DMS 273 (cell line): ENCODE results near the gene GPS2.

ENCODE experiments used
- DNase-seq: peaks from one replicate; lab custom pipeline; 2025; ENCODE audit not compliant: unreplicated experiment; lab: John Stamatoyannopoulos, UW

The GPS2 gene

DNA sequence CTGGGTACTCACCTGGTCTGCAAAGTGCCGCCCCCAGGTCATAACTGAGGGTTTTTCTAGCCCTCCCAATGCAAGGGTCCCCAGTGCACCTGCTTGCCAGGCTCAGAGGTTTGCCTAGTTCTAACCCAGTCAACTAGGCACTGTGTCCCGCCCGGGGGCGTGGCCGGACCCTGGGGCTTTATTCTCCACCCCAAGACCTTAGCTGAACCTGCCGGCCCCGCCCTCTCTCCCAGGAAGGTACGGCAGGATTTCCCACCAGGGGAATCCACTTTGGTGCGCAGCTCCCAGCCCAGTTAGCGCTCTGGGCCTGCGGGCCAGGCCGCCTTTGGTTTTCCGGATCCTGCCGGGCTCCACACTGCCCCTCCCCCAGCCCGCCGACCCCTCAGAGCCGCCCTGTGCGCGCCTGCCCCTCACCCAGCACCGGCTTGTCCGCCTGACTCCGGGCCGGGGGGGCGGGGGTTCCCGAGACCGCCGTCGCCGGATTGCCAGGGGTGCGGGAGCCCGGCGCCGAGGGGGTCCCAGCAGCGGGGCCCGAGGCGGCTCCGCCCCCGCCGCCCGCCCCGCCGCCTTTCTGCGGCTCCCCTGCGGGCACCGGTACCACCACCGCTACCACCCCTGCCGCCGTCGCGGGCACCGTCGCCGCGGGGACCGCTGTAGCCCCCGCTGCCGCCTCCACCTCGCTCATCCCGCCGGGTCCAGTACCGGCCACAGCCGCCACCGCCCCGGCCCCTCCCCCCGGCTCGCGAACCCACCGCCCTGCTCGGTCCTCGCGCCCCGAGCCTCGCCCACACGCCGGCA lies 21.1 kb downstream of the GPS2 start:
- peak; percentile 41 for DNase-seq

DNA sequence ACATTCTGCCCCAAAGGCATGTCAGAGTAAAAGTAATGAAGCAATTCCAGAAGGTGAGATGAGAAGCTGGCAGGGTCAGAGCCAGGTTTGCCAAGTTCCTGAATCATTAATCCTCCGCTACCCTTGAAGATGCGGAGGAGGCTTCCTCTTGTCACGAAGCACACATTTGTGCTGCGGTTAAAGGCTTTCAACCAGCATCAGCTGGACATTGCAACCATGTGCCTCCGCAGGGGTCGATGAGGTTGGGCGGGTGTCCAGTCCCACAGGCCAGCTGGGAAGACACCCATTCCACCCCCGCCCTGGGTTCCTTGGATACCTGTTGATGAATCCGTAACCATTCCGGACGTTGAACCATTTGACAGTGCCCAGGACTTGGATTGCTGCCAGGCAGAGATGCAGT lies 22.0 kb downstream of the GPS2 start:
- peak; percentile 34 for DNase-seq

DNA sequence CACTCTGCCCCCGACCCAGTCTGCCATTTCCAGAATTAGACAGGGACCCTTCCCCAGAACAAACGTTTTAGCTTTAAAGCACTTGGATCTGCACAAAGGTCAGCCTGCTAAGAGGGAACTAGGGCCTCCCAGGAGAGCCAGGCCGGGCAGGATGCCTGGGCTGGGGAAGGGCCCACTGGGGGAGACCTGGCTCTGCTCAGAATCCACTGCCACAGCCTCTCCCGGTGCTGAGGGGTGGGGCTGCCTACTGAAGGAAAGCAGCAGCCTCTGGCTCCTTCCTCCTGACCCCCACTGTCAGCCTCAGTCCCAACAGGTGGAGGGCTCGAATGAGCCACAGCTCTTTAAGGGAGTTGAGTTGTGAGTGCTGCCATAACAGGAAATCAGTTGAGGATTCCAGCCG lies 22.4 kb downstream of the GPS2 start:
- DNase-seq = no peak

DNA sequence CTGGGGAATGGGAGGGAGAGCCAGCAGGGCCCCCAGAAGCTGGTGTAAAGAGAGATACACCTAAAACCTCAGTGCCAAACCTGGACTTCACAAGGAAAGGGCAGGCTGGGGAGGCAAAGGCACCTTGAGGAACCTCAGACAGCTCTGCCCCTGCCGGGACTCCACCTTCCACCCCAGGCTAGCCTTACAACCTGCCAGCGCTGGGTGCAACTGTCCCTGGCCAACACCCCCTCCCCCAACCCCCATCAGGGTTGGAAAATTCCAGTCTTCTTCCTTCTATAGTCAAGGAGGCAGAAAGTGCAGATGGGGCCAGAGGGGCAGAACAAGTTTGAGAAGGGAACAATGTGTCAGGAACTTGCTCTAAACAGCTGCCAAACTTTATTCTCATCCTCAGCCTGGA lies 23.0 kb downstream of the GPS2 start:
- no peak for DNase-seq

DNA sequence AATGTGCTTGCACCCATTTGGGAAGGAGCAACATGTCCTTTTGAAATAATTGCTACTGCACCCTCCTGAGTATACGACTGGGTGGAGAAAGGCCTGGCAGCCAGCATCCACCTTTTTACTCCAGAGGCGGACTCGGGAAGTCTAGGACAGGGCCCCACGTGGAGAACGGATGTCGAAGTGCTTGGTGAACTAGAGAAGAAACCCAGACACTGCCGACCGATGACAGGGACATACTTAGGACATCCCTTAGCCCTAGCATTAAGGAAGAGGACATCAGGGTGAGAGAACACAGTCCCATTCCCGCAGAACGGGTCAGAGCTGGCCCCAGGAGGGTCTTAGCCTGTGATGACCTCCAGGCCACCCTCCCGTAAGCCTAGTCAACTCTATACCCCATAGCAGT lies 24.5 kb downstream of the GPS2 start:
- DNase-seq = no peak

DNA sequence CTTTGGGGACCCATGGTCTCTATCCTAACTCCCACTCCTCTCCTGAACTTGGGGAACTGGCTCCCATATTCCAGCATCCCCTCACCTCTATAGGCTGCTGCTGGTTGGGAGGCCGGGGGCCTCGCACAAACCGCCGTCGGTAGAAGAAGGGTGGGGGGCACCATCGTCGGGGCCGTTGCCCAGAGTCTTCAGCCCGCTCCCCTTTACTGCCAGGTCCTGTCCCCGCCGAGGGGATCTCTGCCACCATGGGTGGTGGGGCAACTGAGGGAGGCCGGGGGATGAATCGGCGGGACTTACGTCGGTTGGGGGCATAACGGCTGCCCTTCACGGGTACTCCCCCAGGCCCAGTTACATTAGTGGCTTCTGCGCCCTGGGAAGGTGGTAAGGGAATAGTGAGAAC lies 25.0 kb downstream of the GPS2 start:
- DNase-seq = no peak

DNA sequence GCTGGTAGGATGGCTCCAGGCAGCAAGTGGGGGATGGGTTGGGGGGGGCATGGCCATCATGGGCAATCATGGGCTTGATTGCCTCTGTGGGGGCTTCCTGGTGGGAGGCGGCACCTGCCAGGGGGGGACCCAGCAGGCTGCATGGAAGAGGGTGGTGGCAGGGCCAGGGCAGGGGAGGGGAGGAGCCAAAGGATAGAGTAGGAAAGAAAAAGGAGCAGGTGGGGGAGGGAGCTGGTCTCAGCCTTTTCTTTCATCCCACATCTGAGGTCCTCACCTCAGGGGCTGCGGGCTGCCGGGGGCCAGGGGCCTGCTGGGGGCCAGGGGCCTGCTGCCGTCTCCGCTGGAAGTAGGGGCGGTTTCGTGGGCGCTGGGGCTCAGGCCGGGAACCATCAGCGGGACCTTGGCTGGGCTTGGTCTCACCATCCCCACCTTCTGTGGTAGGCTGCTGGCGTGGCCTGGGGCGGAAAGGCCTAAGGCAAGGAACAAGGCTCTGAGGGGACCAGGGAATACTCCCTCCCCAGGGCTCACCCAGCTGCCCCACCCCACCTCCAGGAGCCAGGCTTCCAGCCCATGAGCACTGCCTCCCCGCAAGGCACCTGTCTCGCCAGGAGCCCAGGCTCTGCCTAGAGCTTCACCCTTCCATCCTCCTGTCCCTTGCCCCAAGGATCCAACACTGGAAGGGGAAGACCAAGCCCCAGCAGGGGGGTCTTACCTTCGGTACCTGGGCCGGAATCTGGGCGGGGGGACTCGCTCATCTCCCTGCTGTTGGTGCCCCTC lies 25.7 kb downstream of the GPS2 start:
- no peak for DNase-seq

DNA sequence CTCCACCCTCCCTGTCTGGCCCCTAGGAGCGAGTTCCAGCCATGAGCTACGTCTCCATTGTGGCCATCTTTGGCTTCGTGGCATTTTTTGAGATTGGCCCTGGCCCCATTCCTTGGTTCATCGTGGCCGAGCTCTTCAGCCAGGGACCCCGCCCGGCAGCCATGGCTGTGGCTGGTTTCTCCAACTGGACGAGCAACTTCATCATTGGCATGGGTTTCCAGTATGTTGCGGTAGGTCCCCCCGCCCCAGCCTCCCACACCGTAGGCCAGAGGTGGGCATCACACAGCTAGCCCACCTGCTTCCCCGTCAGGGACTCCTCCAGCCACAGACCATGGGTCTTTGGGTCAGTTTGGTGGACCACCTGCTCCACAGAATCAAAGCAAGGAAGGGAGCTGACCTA lies 29.5 kb downstream of the GPS2 start:
- DNase-seq = no peak

DNA sequence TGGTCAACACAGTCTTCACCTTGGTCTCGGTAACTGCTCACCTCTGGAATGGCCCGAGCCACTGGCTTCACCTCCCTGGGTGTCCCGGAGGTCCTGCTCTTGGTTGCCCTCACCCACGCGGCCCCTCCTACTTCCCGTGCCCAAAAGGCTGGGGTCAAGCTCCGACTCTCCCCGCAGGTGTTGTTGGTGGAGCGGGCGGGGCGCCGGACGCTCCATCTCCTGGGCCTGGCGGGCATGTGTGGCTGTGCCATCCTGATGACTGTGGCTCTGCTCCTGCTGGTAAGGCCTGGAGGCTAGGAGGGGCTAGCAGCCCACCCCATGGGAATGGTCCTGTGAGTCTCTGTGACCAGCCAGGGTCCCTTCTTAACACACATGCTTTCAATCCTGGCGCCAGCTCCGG lies 30.2 kb downstream of the GPS2 start:
- no peak for DNase-seq

DNA sequence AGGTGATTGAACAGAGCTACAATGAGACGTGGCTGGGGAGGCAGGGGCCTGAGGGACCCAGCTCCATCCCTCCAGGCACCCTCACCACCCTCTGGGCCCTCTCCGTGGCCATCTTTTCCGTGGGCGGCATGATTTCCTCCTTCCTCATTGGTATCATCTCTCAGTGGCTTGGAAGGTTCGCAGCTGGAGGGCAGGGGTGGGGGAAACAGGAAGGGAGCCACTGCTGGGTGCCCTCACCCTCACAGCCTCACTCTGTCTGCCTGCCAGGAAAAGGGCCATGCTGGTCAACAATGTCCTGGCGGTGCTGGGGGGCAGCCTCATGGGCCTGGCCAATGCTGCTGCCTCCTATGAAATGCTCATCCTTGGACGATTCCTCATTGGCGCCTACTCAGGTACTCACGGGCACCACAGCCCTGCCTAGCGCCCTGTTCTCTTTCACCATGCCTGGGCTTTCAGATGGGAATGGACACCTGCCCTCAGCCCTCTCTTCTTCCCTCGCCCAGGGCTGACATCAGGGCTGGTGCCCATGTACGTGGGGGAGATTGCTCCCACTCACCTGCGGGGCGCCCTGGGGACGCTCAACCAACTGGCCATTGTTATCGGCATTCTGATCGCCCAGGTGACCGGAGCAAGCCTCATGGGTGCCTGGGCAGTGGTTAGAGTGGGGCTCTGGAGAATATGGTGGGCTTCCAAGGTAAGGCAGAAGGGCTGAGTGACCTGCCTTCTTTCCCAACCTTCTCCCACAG lies 31.5 kb downstream of the GPS2 start:
- no peak for DNase-seq

DNA sequence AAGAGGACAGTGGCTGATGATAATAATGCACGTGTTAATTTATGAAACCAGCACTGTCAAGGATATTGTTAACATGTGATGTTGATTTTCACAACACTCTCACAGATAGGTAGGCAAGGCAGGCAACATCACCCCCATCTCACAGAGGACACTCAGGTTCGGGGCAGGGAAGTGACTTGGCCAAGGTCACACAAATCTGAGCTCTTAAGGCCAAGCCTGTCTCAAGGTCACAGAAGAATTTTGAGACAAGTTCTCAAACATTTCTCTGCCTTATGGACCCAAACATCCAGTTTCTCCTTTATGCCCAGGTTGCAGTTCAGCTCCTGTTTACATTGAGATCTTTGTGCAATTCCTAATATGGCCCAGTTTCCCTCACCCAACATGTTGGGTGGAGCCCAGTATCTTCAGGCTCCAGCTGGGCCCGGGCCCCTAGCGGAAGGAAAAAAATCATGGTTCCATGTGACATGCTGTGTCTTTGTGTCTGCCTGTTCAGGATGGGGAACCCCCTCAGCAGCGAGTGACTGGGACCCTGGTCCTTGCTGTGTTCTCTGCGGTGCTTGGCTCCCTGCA lies 32.3 kb downstream of the GPS2 start:
- peak; percentile 18 for DNase-seq

DNA sequence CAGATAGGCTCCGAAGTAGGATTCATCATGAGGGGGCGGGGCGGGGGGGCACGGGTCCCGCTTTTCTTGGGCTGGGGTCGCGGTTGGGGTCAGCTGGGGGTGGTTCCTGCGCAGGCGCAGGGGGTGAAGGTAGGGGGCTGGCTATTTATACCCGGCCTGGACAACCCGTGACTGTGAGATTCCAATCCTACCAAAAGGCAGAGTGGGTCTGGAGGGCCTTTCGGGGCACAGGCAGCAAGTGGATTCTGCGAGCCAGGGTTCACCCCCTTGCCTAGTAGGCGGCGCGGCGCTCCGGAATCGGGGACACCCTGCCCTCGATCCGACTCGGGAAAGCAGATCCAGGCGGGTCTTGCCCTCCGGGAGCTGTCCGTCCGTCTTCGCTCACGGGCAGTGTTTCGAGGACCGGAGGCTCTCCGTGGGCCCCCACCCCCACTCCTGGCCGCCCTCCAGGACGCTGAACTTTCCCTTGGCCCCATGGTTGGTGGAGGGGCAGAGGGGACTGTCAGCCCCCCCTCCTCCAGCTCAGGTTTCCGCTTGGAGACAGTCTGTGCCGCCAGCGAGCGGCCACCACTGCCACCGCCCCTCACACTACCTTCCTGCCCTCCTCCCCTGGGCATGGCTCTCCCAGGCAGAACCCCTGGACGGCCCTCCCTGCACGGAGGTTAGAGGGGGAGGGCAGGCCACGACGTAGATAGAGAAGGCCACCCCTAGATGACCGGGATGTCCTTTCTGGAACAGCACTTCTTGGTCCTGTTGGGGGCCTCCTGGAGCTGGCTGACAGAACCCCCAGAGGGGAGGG lies 33.0 kb downstream of the GPS2 start:
- DNase-seq = no peak

DNA sequence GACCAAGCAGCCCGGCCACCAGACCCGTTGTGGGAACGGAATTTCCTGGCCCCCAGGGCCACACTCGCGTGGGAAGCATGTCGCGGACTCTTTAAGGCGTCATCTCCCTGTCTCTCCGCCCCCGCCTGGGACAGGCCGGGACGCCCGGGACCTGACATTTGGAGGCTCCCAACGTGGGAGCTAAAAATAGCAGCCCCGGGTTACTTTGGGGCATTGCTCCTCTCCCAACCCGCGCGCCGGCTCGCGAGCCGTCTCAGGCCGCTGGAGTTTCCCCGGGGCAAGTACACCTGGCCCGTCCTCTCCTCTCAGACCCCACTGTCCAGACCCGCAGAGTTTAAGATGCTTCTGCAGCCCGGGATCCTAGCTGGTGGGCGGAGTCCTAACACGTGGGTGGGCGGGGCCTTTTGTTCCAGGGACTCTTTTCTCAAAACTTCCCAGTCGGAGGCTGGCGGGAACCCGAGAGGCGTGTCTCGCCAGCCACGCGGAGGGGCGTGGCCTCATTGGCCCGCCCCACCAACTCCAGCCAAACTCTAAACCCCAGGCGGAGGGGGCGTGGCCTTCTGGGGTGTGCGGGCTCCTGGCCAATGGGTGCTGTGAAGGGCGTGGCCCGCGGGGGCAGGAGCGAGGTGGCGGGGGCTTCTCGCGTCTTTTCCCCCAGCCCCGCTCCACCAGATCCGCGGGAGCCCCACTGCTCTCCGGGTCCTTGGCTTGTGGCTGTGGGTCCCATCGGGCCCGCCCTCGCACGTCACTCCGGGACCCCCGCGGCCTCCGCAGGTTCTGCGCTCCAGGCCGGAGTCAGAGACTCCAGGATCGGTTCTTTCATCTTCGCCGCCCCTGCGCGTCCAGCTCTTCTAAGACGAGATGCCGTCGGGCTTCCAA lies 33.8 kb downstream of the GPS2 start, which contains the start of gene SLC2A4:
TSS of gene SLC2A4 (plus strand) at position 645 of the 879 bp plus-strand sequence. CDS start at position 862, 217 bp downstream.
- DNase-seq = peak; percentile 97

DNA sequence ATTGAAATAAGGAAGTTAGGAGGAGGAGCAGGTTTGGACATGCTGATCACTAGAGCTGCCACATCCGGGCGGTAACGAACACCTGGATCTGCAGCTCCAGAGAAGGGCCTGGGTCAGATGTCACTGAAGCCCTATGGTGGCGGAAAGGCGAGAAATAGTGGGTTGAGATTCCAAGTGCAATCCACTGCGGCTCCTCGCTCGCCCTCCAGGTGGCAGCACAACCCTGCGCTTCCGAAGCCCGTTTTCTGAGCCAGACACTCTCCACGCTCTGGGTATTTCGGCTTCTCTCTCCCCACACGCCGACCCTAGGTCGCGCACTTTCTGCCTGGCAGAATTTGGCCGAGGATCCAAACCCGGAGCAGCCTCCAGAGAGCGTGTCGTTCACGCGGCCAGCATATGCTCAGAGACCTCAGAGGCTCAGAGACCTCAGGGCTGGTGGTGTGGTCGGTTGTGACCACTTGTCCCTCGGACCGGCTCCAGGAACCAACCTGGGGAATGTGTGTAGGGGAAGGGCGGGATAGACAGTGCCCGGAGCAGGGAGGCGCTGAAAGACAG lies 34.6 kb downstream of the GPS2 start:
- DNase-seq = peak; percentile 93

DNA sequence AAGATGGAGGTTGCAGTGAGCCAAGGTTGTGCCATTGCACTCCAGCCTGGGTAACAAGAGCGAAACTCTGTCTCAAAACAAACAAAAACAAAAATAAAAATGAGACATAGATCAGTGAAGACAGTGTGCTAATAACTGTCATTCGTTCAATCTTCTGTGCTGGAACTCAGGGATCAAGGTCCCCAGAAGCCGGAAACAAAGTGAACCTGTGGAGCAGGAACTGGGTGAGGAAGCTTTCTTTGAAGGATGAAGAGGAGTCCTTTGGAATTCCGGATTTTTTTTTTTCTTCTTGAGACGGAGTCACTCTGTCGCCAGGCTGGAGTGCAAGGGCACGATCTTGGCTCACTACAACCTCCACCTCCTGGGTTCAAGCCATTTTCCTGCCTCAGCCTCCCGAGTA lies 35.7 kb downstream of the GPS2 start:
- DNase-seq = no peak

DNA sequence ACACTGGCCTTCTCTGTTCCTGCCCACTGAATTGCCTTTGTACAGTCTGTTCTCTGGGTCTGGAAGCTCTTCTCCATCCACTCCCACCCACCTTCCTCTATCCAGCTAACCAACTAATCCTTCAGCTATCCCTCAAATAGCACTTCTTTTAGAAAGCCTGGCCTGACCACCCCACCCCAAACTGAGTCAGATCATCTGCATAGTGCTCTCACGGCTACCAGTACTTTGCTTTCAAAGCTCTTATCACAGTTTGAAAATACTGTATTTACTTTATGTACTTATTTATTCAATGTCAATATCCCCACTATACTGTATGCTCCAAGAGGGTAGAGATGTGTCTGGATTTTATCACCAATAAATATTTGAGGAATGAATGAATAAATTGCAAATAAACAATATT lies 48.4 kb downstream of the GPS2 start:
- DNase-seq = no peak

DNA sequence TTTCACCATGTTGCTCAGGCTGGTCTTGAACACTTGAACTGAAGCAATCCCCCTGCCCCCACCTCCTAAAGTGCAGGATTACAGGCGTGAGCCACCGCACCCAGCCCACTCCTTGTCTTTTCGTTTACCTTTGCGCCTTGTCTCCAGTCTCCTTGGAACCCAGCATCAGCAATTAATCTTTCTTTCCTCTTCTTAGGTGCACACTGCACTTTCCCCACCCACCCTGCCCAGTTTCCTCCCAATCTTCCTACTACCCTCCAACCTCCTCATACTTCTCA lies 51.4 kb downstream of the GPS2 start:
- no peak for DNase-seq

DNA sequence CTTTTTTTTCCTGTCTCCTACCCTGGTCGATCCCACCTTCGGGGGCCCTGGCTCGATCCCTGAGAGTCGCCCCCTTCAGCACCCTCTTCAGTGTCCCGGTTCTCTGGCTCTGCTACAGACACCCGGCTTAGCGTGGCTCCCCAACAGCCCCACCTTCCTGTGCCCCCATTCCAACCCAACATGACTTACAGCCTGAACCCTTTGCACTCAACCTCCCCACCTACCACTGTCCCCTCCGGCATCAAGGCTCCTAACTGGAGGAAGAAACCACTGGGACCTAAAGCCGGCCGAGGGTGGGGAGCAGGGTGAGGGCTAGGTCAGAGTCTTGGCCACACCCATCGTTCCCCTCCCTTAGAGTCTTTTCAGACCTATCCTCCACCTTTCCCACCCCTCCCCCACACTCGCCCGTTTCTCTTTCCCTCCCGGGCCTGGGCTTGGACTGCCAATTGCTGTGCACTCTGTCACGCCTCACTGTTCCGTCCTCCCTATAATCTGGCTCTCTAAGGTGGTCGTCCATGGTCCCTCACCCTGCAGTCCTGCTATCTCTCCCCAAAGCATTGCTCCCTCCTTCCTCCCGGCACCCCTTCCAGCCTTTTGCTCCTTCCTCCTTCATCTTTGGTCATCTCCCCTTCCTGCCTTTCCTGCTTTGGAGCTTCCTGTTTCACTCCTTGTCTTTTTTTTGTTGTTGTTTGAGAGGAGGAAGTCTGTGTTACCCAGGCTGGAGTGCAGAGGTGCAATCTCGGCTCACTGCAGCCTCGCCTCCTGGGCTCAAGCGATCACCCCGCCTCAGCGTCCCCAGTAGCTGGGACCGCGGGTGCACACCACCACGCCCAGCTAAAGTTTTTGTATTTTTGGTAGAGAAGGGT lies 52.0 kb downstream of the GPS2 start:
- no peak for DNase-seq
